ENCODE results near the gene PTMA.

- TF ChIP-seq CTCF (IDR thresholded peaks at IDR 0.05) (no peak), EZH2 (IDR thresholded peaks at IDR 0.05) (no peak)
These were observed 37.1 kb downstream of the PTMA start for GRCh38 chr2:231745303-231746038.
